Embryonic facial prominence (tissue), 1 donor: Measurements from ENCODE around the gene CIDEC.

Experiments used
- DNase-seq: peaks from one replicate; pipeline ENCODE4 v3.0.0-alpha.2; 2016; ENCODE audit errors: extremely low spot score

Gene CIDEC

GRCh38 chr3:9879830-9880549, at the start of gene CIDEC:
Gene CIDEC, minus strand, starts transcription at chr3:9880253. Its CDS starts 1,767 bp downstream, at chr3:9878486.
- DNase-seq, result no peak

GRCh38 chr3:9928158-9928557, 48.1 kb upstream of the CIDEC start:
- no peak for DNase-seq

GRCh38 chr3:9918261-9919038, 38.4 kb upstream of the CIDEC start:
- no peak for DNase-seq

- no peak for DNase-seq
These were observed 37.8 kb upstream of the CIDEC start for GRCh38 chr3:9917820-9918219.

- peak; percentile 48 for DNase-seq
These were observed 37.0 kb upstream of the CIDEC start, which contains the start of gene IL17RC for GRCh38 chr3:9916734-9917680. Gene IL17RC, plus strand, starts transcription at chr3:9917098. Its CDS starts 218 bp downstream, at chr3:9917316.

- DNase-seq, result no peak
These were observed 36.3 kb upstream of the CIDEC start for GRCh38 chr3:9916346-9916733.

GRCh38 chr3:9915254-9916141, 35.4 kb upstream of the CIDEC start:
- DNase-seq, result no peak

GRCh38 chr3:9914559-9915253, 34.7 kb upstream of the CIDEC start:
- DNase-seq, result no peak

- no peak for DNase-seq
These were observed 34.0 kb upstream of the CIDEC start for GRCh38 chr3:9914011-9914410.

- DNase-seq, result no peak
These were observed 33.5 kb upstream of the CIDEC start for GRCh38 chr3:9913601-9914000.

- DNase-seq, result no peak
These were observed 32.4 kb upstream of the CIDEC start for GRCh38 chr3:9912294-9912935.

- no peak for DNase-seq
These were observed 31.8 kb upstream of the CIDEC start for GRCh38 chr3:9911863-9912262.

- DNase-seq, result no peak
These were observed 29.4 kb upstream of the CIDEC start for GRCh38 chr3:9909221-9910013.

GRCh38 chr3:9908286-9908685, 28.2 kb upstream of the CIDEC start:
- no peak for DNase-seq

GRCh38 chr3:9906480-9906879, 26.4 kb upstream of the CIDEC start:
- no peak for DNase-seq

- DNase-seq, result no peak
These were observed 23.9 kb upstream of the CIDEC start for GRCh38 chr3:9903904-9904303.

GRCh38 chr3:9903238-9903624, 23.2 kb upstream of the CIDEC start:
- no peak for DNase-seq

- DNase-seq, result no peak
These were observed 22.6 kb upstream of the CIDEC start, which contains the start of gene IL17RE for GRCh38 chr3:9902372-9903237. Gene IL17RE, plus strand, starts transcription at chr3:9902848. Its CDS starts 85 bp downstream, at chr3:9902933.
